GM18498 (cell line): ENCODE measurements around the gene APPL2.
"Not testable (repeated sequence)": the region's sequence is repeated elsewhere in the genome, so short reads cannot be mapped to it uniquely, and the experiment has no call there.

Experiments used
- ATAC-seq: cut with Tn5 transposase; IDR thresholded peaks from one replicate; pipeline ENCODE4 v1.9.1; 2021; ENCODE audit warnings: mild to moderate bottlenecking, moderate library complexity; ENCODE audit not compliant: unreplicated experiment

APPL2 gene

DNA sequence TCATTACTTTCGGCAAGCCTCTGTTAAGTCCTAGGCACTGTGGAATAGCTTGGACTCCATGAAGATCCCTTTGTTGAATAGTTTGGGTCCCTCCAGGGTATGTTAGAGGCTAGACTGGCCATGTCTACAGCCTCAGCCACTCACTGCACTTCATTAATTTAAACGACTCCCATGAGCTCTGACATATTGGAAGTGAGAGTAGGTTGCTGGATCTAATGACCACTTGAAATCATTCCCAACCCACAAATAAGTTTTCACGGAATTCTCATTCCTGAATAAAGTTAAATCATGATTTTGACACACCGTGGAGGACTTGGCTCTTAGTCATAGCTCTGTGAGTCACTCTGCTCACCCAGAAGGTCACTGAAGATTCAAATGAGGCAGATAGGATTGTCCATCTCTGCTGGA, 21.4 kb upstream of the APPL2 start:
- ATAC-seq: no peak

DNA sequence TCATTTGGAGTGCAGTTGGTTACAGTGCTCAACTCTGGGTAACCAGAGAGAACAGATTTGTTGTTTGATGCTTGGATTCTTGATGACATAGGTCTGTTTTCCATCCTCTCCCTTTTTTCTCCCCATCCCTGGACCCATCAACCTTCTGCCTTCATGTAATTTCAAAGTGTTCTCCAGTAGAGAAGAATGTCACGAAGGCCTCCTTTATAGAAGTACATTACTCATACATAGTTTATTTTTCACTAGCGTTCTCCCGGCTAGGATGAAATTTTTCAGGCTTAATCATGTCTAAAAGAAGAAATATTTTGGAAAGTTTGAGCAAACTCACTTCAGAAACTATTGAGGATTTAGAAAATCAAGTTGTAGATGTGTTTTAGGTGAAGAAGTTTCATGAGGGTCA, 20.9 kb upstream of the APPL2 start:
- no peak for ATAC-seq

DNA sequence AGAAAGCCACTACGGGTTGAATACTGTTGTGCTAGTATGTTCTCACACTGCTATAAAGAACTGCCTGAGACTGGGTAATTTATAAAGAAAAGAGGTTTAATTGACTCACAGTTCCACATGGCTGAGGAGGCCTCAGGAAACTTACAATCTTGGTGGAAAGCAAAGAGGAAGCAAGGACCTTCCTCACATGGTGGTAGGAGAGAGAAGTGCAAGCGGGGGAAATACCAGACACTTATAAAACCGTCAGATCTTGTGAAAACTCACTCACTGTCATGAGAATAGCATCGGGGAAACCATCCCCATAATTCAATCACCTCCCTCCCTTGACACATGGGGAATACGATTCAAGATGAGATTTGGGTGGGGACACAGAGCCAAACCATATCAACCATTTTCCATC, 20.5 kb upstream of the APPL2 start:
- not testable (repeated sequence) for ATAC-seq

DNA sequence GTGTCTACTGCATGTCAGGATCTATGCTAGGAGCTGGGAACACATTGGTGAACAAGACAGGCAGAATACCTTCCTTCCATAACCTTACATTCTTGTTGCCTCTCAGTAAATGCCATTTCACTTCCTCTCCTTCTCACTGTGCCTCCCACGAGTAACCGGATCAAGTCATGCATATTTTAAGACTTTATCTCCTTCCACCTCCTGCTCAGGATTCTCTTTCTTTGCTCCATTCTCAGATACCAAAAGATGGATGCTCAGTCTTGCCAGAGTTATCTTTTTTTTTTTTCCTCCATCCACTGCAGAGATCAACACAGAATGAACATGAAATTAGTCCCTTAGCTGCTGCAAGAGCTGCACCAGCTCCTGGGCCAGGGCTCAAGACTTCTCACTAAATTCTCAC, 20.0 kb upstream of the APPL2 start:
- ATAC-seq: no peak

DNA sequence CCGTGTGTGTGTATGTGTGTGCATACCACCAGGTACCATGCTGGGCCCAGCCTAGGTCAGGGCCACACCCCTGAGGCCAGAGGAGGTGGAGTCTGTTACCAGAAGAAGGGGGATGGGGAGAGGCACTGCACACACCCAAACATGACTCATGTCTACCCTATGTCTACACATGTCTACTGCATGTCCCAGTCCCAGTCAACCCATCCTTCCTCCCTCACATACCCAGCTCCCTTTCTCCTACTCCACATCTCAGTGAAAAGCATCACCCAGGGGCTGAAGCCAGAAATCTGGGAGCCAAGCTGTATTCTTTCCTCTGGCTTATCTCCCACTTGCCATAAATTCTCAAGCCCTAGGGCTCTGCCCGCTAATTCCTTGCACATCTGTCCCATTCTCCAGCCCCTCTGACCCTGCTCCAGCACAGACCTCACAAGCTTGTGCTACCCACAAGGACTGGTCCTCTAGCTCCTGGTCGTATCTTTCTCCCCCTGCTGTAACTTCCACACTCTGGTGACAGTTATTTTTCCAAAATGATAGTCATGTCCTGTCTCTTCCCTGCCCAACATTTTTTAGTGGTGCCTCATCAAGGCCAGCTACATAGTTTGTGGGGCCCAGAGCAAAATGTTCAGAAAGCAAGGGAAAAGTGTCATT, 18.0 kb upstream of the APPL2 start:
- ATAC-seq: no peak

DNA sequence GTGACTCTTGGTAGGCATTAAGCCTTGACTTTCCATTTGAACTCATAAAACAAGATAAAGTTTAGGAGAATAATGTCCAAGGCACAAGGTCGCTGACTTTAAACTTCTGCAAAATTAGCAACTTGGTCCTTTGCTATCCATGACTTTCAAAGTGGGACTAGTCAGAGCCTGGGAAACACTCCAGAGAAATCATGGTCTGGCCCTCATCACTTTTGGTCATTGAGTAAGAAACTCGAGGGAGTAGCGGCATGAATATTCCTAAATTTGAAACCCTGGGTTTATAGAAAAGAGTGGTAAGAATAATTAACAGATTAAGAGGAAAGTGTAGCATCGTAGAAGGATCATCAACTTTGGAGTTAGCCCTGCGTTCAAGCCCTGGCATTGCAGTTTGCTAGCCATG, 16.9 kb upstream of the APPL2 start:
- ATAC-seq: no peak

DNA sequence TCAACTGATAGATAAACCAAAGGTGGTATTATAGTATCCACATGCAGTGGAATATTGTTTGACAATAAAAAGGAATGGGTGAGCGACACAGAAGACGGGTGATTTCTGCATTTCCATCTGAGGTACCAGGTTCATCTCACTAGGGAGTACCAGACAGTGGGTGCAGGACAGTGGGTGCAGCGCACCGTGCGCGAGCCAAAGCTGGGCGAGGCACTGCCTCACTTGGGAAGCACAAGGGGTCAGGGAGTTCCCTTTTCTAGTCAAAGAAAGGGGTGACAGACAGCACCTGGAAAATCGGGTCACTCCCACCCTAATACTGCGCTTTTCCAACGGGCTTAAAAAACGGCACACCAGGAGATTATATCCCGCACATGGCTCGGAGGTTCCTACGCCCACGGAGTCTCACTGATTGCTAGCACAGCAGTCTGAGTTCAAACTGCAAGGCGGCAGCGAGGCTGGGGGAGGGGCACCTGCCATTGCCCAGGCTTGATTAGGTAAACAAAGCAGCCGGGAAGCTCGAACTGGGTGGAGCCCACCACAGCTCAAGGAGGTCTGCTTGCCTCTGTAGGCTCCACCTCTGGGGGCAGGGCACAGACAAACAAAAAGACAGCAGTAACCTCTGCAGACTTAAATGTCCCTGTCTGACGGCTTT, 9.9 kb upstream of the APPL2 start:
- not testable (repeated sequence) for ATAC-seq

DNA sequence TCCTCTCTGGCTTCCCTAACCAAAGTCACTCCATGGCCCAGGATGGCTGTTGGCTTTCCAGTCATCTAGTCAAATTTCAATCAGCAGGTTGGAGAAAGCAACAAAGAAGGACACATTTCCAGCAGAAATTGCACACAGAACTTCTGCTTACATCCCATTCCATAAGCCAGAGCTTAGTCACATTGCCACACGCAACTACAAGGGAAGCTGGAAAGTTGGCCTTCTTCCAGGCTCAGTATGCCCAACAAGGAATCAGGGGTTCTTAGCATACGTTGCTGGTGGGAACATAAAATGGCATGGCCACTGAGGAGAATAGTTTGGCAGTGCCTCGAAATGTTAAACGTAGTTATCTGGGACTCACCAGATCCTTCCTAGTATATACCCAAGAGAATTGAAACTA, 9.3 kb upstream of the APPL2 start:
- no peak for ATAC-seq

DNA sequence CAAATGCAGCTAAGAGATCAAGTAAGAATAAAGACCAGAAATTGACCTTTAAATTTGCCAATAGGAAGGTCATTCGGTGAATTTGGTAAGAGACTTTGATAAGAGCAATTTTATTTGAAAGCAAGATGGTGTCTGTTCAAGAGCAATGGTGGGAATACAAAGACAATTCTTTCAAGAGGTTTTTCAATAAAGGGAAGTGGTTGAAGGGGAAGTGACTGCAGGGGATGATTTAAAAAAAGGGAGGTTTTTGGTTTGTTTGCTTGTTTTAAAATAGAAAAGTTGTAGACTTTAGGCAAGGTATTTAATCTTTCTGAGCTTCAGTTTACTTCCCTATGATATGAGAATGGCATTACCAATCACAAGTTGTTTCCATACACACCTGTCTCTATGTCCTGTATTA, 4.3 kb upstream of the APPL2 start:
- no peak for ATAC-seq

DNA sequence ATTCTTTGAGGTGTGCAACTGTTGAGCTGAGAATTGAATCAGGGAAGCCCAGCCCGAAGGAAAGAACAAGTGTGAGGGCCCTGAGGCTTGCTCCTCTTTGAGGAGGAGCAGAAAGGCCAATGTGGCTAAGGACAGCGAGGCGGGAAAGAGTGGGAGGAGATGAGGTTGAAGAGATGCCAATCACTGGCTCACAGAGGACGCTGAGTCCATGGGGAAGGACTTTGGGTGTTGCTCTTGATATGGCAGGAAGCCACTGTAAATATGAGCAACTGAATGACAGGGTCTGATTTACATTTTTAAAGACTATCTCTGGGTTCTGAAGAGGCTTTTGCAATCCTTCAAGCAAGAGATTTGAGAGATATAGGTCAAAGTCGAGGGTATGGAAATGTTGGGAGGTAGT, 3.3 kb upstream of the APPL2 start:
- no peak for ATAC-seq

DNA sequence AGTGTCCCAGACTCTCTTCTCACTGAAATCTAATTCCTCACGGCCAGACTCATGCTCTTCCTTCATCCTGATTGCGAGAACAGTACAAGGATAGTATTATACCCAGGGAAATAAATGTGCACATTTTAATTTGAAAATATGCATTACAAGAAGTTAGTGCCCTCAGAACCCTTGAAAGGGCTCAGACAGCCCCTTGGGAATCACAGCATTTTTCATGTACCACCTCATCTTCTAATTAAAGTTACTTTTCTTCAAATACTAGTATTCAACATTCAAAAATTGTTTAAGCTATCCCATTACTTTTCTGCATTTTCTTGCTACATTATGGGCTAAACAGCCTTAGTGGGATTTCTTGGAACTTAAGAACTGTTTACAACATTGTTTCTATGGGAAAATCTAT, 1.7 kb upstream of the APPL2 start:
- ATAC-seq: no peak

DNA sequence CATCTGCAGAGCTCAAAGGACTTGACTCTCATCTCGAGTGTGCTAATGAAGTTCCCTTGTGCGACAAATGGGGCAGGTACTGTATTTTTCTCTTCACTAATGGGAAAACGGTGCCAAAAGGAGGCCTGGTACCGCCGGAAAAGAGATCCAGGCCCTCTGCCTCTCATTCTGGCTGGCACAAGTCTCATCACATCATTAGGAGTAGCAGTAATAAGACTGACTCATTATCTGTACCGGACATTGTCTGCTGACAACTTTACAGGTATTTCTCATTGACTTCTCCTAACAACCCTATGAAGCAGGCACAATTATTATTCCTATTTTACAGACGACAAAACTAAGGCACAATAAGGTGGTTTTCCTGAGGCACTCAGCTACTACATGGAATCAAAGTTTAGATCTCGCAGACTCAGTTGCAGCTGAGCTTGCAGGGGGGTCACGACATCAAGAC, 668 bp downstream of the APPL2 start:
- no peak for ATAC-seq

DNA sequence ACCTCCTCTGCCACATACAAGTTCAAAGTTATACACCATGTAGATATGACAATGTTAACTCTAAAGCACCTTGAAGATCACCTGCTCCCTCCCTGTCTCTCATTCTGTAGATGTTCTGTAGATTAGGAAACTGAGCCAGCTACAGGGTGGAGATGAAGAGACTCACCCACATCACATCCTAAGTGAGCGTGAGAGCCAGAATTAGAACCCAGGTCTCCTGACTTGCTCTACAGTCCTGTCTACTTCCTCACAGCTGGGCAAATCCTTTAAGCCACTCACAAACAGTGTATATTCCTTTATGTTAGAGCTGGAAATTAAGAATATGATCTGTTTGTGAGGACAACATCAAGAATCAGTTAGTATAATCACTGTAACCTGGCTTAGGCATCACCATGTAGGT, 1.8 kb downstream of the APPL2 start:
- ATAC-seq: no peak

DNA sequence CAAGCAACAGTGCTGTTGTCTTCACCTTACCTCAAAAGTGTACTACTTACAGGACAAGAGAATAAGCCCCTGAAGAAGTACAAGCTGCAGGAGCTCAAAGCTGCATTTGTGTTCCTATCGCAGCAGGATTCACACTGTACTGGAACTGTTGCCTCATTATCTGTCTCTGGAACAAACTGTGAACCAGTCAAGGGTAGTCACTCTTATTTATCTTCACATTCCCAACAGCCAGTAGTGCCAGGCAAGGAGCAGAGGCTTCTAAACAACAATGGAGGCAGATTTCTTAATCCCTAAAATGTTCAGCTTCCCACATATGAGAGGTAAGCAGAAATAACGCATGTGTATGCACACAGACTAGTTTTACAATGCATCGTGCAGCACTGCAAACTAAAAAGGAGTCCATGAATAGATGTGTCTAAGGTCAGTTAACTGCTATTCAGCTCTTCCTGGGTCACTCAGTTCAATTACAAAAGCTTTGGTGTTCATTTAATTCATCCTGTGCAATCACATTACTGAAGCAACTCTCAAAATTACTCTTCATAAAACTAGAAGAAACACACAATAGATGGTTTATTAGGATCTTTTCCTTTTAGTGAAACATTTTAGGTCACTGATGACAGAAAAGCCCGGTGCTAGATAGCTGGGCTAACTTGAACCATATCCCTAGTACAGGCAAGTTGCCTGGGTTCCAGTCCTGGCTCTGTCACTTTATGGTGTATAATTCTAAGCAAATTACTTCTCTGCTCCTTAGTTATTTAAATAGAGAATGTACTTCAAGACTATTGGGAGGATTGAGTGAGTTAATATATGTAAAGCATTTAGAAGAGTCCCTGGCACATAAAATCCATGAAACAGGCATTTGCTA, 2.7 kb downstream of the APPL2 start:
- no peak for ATAC-seq

DNA sequence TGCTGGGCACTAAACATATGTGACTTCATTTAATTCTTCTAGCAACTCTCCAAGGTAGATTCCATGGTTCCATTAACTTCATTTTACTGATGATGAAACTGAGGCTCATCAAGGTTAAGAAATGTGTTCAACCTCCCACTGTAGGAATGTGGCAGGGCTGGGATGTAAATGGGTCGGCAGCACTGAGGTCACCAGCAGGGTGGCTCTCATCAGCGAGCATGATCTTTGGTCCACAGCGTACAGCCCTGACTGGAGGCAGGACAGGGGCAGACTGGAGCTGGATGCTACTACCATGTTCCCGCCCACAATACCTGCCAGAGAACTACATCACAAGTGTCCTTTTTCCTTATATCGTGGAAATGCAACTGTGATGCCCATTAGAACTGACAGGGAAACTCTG, 4.6 kb downstream of the APPL2 start:
- no peak for ATAC-seq

DNA sequence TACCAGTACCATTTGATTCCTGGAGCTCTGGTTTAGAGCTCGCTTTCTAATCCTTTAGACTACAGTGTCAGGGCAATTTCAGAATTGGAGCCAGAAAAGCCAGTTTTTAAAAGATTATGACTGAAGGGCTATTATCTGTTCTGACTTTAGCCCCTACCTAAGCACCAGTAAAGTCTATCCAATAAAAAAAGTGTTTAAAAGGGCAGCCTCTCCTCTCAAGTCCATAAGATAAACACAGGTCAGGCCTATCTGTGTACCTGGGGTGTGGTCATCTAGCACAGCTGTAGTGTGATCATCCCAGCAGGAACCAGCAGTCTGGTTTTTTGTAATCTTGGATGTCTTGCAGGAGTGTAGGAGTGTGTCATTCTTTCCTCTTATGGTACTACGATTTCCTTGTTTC, 6.6 kb downstream of the APPL2 start:
- ATAC-seq: no peak

DNA sequence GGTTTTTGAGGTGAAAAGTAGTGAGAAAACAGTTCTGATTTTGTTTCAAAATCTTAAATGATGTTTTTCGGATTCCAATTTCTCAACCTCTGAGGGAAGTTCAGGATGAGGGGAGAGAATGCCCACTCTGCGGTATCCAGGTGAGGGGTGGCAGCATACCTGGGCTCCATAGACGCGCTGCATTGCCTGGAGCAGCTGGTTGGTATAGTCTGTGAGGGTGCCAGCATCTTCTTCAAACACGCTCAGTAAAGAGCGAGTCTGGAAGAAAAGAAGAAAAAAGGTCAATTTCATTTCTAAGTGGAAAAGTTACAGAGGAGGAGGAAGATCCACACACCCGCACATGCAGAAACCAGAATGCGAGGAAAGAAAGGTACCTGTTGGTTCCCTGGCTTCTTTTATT, 7.0 kb downstream of the APPL2 start:
- no peak for ATAC-seq

DNA sequence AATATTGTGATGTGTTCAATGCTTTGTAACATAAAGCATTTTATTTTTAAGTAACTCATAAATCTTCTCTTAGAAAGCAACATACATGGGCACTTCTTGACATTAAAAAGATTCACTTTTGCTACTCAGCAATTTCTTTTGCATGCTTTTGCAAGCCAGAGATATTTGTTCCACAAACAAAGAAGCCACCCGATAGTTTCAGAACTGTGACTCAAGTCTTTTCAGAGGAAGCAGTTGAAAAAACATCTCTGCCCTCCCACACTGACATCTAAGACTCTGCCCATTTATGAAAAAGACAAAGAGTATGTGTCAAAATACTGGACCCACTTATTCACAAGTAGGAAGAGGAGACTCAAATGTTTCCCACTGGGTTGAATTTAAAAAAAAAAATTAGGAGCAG, 7.5 kb downstream of the APPL2 start:
- no peak for ATAC-seq

DNA sequence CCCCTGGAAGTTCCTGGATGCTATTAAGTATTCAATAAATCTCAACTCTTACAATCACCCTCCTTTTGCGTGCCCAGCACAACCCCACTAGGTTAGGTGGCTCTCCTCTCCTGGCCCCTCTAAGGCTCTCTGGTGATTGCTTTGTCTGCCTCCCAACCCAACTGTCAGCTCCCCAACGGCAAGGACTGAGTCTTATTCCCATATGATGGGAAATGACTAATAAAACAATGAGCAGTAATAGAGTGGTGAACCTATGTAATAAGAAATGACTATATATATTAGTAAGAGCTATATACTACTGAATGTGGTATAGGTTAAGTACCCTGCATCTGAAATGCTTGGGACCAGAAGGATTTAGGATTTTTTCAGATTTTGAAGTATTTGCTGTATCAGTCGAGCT, 8.1 kb downstream of the APPL2 start:
- ATAC-seq: no peak

DNA sequence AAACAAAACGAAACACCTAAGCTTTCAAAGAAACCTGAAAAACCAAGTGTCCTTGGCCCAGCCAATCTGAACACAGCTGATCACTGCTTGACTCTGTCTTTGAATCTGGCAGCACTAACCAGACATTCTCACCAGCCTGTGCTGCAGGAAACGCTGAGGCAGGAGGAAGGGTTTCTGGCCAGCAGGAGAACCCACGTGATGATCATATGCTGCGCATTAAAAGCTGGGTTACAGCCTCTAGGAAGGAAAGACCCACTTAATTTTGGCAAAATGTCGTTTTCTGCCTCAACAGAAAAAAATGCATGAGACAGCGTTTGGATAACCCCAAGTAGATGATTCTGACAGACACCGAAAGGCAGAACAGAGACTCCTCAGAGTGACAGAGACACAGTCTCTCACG, 9.8 kb downstream of the APPL2 start:
- peak; percentile 56 for ATAC-seq

DNA sequence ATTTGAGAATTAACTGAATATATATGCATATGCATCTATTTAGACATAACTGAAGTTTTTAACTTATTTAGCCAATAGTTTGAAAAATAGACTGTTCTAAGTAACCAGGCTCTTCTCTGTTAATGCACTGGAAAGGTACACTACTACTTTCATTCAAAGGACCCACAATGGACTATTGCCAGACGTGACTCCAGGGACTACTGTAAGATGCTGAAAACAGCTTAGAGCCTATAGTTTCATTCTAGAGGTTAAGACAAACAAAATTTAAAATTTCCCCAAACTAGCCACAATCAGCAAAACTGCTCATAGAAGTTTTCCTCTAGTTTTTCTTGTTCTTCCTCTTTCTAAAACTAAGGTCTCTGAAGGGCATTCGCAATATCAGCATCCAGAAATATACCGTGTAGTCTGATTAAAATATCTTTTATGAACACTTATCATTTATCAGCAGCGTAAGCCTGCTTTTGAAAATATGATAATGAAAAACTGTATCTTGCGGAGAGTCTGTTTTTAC, 10.4 kb downstream of the APPL2 start:
- no peak for ATAC-seq

DNA sequence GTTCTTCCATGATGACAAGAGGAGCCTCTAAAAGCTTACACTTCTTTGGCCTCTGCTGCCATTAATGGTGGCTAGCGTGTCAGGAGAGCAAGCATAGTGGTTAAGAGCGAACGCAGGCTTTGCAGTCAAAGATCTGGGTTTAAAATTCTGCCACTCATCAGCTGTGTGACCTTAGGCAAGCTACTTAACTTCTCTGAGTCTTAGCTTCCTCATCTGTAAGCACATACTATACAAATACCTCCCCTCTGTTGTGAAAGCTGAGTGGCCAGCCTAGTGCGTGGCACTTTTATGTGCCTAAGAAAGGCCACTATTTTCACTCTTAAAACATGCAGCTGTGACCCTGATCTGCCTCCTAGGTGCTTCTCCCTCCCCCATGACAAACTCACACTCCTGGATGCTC, 11.6 kb downstream of the APPL2 start:
- no peak for ATAC-seq
